ENCODE data around the gene ALK.

DNA sequence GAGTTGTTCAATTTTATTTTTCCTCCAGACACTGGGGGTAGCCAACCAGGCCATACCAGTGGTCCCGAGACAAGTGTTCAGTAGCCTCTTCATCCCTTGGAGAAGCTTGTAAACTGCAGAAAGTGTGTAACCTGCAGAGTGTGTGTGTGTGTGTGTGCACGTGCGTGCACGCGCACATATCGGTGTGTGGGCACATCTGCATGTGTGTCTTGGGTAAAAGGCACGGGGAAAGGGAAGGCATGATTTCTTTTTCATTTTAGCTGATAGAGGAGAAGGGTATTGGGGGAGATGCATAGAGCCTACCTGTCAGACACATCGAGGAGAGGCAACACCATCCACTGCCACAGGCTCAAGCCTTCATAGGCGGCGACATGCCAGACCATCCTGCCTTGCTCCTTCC, 624.8 kb downstream of the ALK start:
- TF ChIP-seq CTCF (conservative IDR thresholded peaks at IDR 0.05; ENCODE audit: low read depth, low read length) (no peak), EZH2 (IDR thresholded peaks at IDR 0.05; ENCODE audit: borderline replicate concordance, low read depth, low read length, poor library complexity, severe bottlenecking) (no peak)

All from A673 (cell line).